Psoas muscle (tissue), 8 donors: ENCODE measurements around the gene UGT1A10. TPM values are rescaled to one million over a fixed set of nuclear protein-coding genes. Genes with fewer than 3 reads are reported as not detected.

Source experiments
- ATAC-seq, 4 donors: fragments of 200-7000 bp; cut with Tn5 transposase; one replicate each; pipeline ENCODE4 v1.9.1; 2020; ENCODE audit warnings: moderate library complexity in 3 of 4, mild to moderate bottlenecking in 2 of 4
- DNase-seq, 2 donors: peaks; one replicate each; pipeline ENCODE4 v3.0.0-alpha.2; 2020
- H3K27ac ChIP-seq: fragments of 200-600 bp; one replicate; pipeline ENCODE4 v1.8.0; 2022
- H3K27me3 ChIP-seq, 3 donors: fragments of 200-600 bp in 1 of 3; one replicate each; pipeline versions ENCODE4 v1.6.1 to v1.8.0; 2013 to 2022; ENCODE audit warnings: low read length in 2 of 3, mild to moderate bottlenecking in 2 of 3, moderate library complexity in 1 of 3; ENCODE audit not compliant: insufficient read depth in 3 of 3
- H3K36me3 ChIP-seq, 2 donors: fragments of 200-600 bp in 1 of 2; one replicate each; pipeline versions ENCODE4 v1.6.1 to v1.8.0; 2013 to 2022; ENCODE audit warnings: low read depth in 1 of 2, mild to moderate bottlenecking in 1 of 2, moderate library complexity in 1 of 2; ENCODE audit not compliant: insufficient read depth in 1 of 2
- H3K4me1 ChIP-seq: fragments of 200-600 bp; one replicate; pipeline ENCODE4 v1.8.0; 2022
- H3K4me3 ChIP-seq: fragments of 200-600 bp; one replicate; pipeline ENCODE4 v1.8.0; 2022; ENCODE audit warnings: mild to moderate bottlenecking
- H3K9me3 ChIP-seq: fragments of 200-600 bp; one replicate; pipeline ENCODE4 v1.8.0; 2022
- CTCF ChIP-seq: fragments of 200-600 bp; IDR thresholded peaks from one replicate; pipeline ENCODE4 v1.8.0; 2022; ENCODE audit warnings: antibody characterized with exemption
- WGBS, 3 donors: extraction: QIAGEN DNeasy Blood & Tissue Kit; methylation state at CpG; one replicate each; pipeline versions ENCODE4 v1.1.6 to v1.1.7; 2013; 5-methylcytosine and 5-hydroxymethylcytosine counted together
- intact Hi-C, 2 donors: fragments of 100-400 bp; cut with DNase I; formaldehyde crosslinking; loops; one replicate each; pipeline versions ENCODE4 v1.11.0 to v1.14.2; 2022
- polyA plus RNA-seq, 3 donors: library from polyadenylated mRNA; stranded (reverse); fragments of 200-250 nt; gene quantifications; one replicate each; pipeline ENCODE4 v1.2.3, GENCODE V29; 2013
- total RNA-seq, 4 donors: library from RNA; stranded (reverse); fragmentation: NEBNext Ultra II Directional in 2 of 4; extraction: Animal tissue kit (Norgen Biotek cat#: 25700) in 2 of 4; gene quantifications; one replicate each; pipeline versions ENCODE4 v1.2.1 to v1.2.4, GENCODE V29; 2021 to 2023
- donor health status: healthy with polysubstance abuse.
- donor health status: DM: no; HTN: no; CAD: no; lungs with moderate emphysema.
- donor health status: Bipolar disorder and iron deficiency.
- donor health status: healthy.
- donor health status: DM: yes; HTN: yes; CAD: no.
- donor health status: DM: no; HTN: no; CAD: no.
- donor health status: DM: no; HTN: no; CAD: no.
- donor health status: DM: yes; HTN: yes; CAD: no.

Gene UGT1A10
- total and polyA plus RNA-seq, 7 donors, result 0.03 TPM; not detected in 6

GRCh38 chr2:233712611-233713261 is 76.5 kb downstream of the UGT1A10 start, which contains the start of gene UGT1A5:
Gene UGT1A5 (plus strand): TSS chr2:233712907. CDS start chr2:233712992, 85 bp downstream.
- H3K27ac ChIP-seq, result no peak within 1 kb of the TSS
- H3K4me1 ChIP-seq, result no peaks in the 10 kb centered on the region
- no peaks in the 10 kb centered on the region for H3K27me3 ChIP-seq
- no peak for ATAC-seq
- DNase-seq, result no peak
- TF ChIP-seq CTCF, result no peak
- no peaks in the 10 kb centered on the region for H3K9me3 ChIP-seq
- no peak within 1 kb of the TSS for H3K4me3 ChIP-seq
- intact Hi-C loops, result no loop called here
- WGBS, 3 donors, result 76 to 83% (median 80%) methylated on average over 14 of the region's 14 CpGs
- H3K36me3 ChIP-seq, result no peaks in the 10 kb centered on the region

- no peak for TF ChIP-seq CTCF
- DNase-seq (no peak), ATAC-seq (no peak)
- 73 to 85% (median 77%) methylated on average over 7 of the region's 7 CpGs for WGBS, 3 donors
- Histone ChIP-seq H3K27ac (no peak overlapping the region), H3K4me1 (no peaks in the 10 kb centered on the region), H3K4me3 (no peak overlapping the region), H3K9me3 (no peaks in the 10 kb centered on the region), H3K27me3 (no peaks in the 10 kb centered on the region), H3K36me3 (no peaks in the 10 kb centered on the region)
- intact Hi-C loops, result no loop called here
Measured at GRCh38 chr2:233713262-233713615, 77.0 kb downstream of the UGT1A10 start.

GRCh38 chr2:233714121-233714520 is 77.9 kb downstream of the UGT1A10 start:
- WGBS, 3 donors, result 69 to 78% (median 72%) methylated on average over 2 of the region's 2 CpGs
- no peaks in the 10 kb centered on the region for H3K27me3 ChIP-seq
- H3K9me3 ChIP-seq, result no peaks in the 10 kb centered on the region

GRCh38 chr2:233718552-233718951 is 82.3 kb downstream of the UGT1A10 start, which contains the start of gene UGT1A4:
Gene UGT1A4 (plus strand): TSS chr2:233718736. CDS start chr2:233718821, 85 bp downstream.
- no peak for TF ChIP-seq CTCF
- ATAC-seq (no peak), DNase-seq (no peak)
- WGBS, 3 donors, result 52 to 72% (median 58%) methylated on average over 6 to 7 of the region's 7 CpGs
- no peaks in the 10 kb centered on the region for H3K9me3 ChIP-seq
- no peaks in the 10 kb centered on the region for H3K4me1 ChIP-seq
- no peak within 1 kb of the TSS for H3K27ac ChIP-seq
- peaks cover 0 to 3% (median 0%) of the 10 kb centered on the region in 3 donors for H3K27me3 ChIP-seq
- H3K36me3 ChIP-seq, result no peaks in the 10 kb centered on the region
- intact Hi-C loops, result no loop called here
- H3K4me3 ChIP-seq, result no peak within 1 kb of the TSS

More at GRCh38 chr2:233714121-233714520, 77.9 kb downstream of the UGT1A10 start:
- intact Hi-C loops, result no loop called here
- Histone ChIP-seq H3K4me1 (no peaks in the 10 kb centered on the region), H3K4me3 (no peak overlapping the region), H3K27ac (no peak overlapping the region), H3K36me3 (no peaks in the 10 kb centered on the region)
- DNase-seq (no peak), ATAC-seq (no peak)
- TF ChIP-seq CTCF, result no peak
